Measurements from ENCODE around the gene RBP5.

- no peak for TF ChIP-seq CTCF (IDR thresholded peaks at IDR 0.05)
- no peak for TF ChIP-seq EZH2 (IDR thresholded peaks at IDR 0.05; ENCODE audit: borderline replicate concordance, insufficient read depth, low read depth, low read length, poor library complexity, severe bottlenecking)
These were observed 50.5 kb downstream of the RBP5 start for GRCh38 chr12:7078163-7078562.
